Sigmoid colon (tissue), 7 donors: ENCODE data around the gene ANKZF1. TPM values are rescaled to one million over a fixed set of nuclear protein-coding genes. Genes with fewer than 3 reads are reported as not detected.
A peak's percentile ranks its signal among the peaks of the same experiment; 100 is the strongest.

ENCODE experiments used
- DNase-seq: peaks from one replicate; pipeline ENCODE4 v3.0.0-alpha.2; 2019
- H3K27ac ChIP-seq, 4 donors: fragments of 200-600 bp; sonication (generic); one replicate each; pipeline ENCODE4 v1.5.1; 2016 to 2019; ENCODE audit warnings: mild to moderate bottlenecking in 1 of 4
- H3K27me3 ChIP-seq, 3 donors: fragments of 200-600 bp; sonication (generic); one replicate each; pipeline ENCODE4 v1.5.1; 2019; ENCODE audit warnings: mild to moderate bottlenecking in 1 of 3
- H3K36me3 ChIP-seq, 4 donors: fragments of 200-600 bp; sonication (generic); one replicate each; pipeline ENCODE4 v1.5.1; 2016 to 2019
- H3K4me1 ChIP-seq, 4 donors: fragments of 200-600 bp; sonication (generic); one replicate each; pipeline ENCODE4 v1.5.1; 2017 to 2019
- H3K4me3 ChIP-seq, 4 donors: fragments of 200-600 bp; sonication (generic); one replicate each; pipeline ENCODE4 v1.5.1; 2017 to 2019; ENCODE audit warnings: mild to moderate bottlenecking in 2 of 4, moderate library complexity in 1 of 4
- H3K9me3 ChIP-seq, 4 donors: fragments of 200-600 bp in 3 of 4; sonication (generic) in 3 of 4; one replicate each; pipeline versions ENCODE4 v1.5.1 to v1.6.1; 2013 to 2019
- EP300 ChIP-seq, 4 donors: sonication (generic); formaldehyde crosslinking; IDR thresholded peaks; one replicate each; pipeline ENCODE4 v1.6.1; 2017; ENCODE audit warnings: antibody characterized with exemption in 4 of 4
- POLR2A ChIP-seq, 2 donors: fragments of 450-650 bp; IDR thresholded peaks; one replicate each; pipeline ENCODE4 v1.6.1; 2016; ENCODE audit warnings: antibody characterized with exemption in 2 of 2, mild to moderate bottlenecking in 2 of 2, moderate library complexity in 2 of 2
- POLR2AphosphoS5 ChIP-seq, 4 donors: sonication (generic); formaldehyde crosslinking; IDR thresholded peaks; one replicate each; pipeline ENCODE4 v1.6.1; 2017; ENCODE audit warnings: antibody characterized with exemption in 4 of 4
- WGBS, 2 donors: extraction: QIAGEN DNeasy Blood & Tissue Kit; methylation state at CpG; one replicate each; pipeline ENCODE4 v1.1.7; 2013; 5-methylcytosine and 5-hydroxymethylcytosine counted together
- intact Hi-C: fragments of 100-400 bp; cut with DNase I; formaldehyde crosslinking; loops from one replicate; pipeline ENCODE4 v1.15.1; 2023
- polyA plus RNA-seq, 3 donors: library from polyadenylated mRNA; stranded (reverse); fragments of 200-250 nt; gene quantifications; one replicate each; pipeline ENCODE4 v1.2.3, GENCODE V29; 2013
- total RNA-seq, 4 donors: library from RNA; depleted of rRNA; stranded (reverse); fragments of >200 nt; gene quantifications; one replicate each; pipeline ENCODE4 v1.1.0, GENCODE V29; 2016
- TF ChIP-seq, protein P1 (sequence below), 4 experiments: fragments of 450-650 bp in 3 of 4; fragments of 200-600 bp in 1 of 4; IDR thresholded peaks; one replicate each; pipeline ENCODE4 v1.5.1; 2016 to 2019; ENCODE audit warnings: antibody characterized with exemption in 4 of 4, mild to moderate bottlenecking in 3 of 4, moderate library complexity in 2 of 4
- donor health status: healthy with polysubstance abuse.
- donor health status: Bipolar disorder and iron deficiency.
- donor health status: healthy.

The ANKZF1 gene
- total and polyA plus RNA-seq, 7 donors: 9.0 to 52.6 (median 36.9) TPM

DNA sequence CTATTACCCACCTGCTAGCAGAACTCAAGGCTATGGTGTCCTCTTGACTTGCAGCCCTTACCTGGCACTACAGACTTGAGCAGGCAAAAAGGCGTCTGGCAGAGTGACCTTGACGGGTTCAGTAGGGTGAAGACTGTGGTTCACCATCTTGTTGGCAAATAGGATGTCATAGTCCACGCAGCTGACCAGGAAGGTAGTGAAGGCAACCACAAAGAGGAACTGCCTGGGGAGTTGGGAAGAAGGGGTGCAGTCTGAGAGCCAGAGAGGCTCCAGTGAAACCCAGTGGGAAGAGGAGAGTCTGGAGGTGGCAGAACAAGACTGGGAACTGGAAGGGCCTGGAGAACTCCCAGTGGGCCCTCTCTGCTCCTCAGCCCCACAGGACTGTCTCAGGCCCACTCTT, 4.3 kb upstream of the ANKZF1 start:
- intact Hi-C loops: loop anchor here (10.0 kb wide), 1 partner anchor 159 kb away; the partner anchor contains the start of gene DNPEP
- Histone ChIP-seq H3K9me3 (no peaks in the 10 kb centered on the region), H3K27me3 (no peaks in the 10 kb centered on the region), H3K4me3 (no peak overlapping the region), H3K4me1 (peaks cover 0 to 24% (median 20%) of the 10 kb centered on the region in 4 donors), H3K27ac (no peak overlapping the region), H3K36me3 (peaks cover 53 to 69% (median 56%) of the 10 kb centered on the region in 4 donors)
- WGBS, 2 donors: 78 to 86% methylated on average over 3 of the region's 3 CpGs
- TF ChIP-seq, protein P1, sequence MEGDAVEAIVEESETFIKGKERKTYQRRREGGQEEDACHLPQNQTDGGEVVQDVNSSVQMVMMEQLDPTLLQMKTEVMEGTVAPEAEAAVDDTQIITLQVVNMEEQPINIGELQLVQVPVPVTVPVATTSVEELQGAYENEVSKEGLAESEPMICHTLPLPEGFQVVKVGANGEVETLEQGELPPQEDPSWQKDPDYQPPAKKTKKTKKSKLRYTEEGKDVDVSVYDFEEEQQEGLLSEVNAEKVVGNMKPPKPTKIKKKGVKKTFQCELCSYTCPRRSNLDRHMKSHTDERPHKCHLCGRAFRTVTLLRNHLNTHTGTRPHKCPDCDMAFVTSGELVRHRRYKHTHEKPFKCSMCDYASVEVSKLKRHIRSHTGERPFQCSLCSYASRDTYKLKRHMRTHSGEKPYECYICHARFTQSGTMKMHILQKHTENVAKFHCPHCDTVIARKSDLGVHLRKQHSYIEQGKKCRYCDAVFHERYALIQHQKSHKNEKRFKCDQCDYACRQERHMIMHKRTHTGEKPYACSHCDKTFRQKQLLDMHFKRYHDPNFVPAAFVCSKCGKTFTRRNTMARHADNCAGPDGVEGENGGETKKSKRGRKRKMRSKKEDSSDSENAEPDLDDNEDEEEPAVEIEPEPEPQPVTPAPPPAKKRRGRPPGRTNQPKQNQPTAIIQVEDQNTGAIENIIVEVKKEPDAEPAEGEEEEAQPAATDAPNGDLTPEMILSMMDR (IDR thresholded peaks at IDR 0.05): no peak
- TF ChIP-seq EP300 (IDR thresholded peaks at IDR 0.05) (no peak), POLR2A (IDR thresholded peaks at IDR 0.05) (no peak), POLR2AphosphoS5 (IDR thresholded peaks at IDR 0.05) (no peak)
- DNase-seq: no peak

DNA sequence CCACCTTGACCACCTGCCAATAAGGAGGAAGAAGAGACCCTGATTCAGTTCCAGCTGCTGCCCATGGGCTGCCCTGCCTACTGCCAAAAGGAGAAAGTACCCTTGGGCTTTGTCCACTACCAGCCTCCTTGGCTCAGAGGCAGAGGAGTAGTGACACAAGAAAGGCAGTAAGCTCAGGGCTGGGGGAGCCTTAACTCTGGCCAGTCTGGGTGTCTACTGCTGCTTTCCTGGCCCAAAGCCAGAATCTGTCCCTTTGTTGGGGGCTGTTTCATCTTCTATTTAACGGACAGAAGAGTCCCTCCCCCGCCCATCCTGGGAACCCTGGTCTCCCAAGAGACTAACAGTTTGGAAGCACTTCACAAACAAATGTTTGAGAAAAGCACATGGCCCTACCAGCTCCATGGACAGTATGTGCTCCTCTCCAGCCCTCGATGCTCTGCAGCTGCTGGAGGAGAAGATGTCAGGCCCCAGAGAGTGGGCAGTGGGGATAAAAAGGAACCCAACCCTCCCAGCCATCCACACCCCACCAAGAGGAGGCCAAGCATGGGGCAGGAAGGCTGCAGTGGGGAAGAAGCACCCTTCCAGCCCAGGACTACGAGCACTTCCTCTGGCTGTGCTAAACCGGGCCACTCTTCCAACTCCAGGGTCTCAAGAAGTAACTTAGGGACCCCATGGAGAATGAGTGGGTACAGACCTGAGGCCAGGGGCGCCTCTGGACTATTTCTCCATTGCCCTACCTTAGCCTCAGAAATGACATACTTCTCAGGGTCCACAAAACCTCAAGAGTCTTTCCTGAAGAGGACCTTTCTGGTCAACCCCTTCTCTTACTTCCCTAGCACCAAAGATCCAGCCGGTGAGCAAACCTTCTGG, 1.3 kb upstream of the ANKZF1 start:
- Histone ChIP-seq H3K4me1 (peaks cover 0 to 35% (median 31%) of the 10 kb centered on the region in 4 donors), H3K4me3 (peak overlapping the region; percentile 57 to 79 (median 68)), H3K9me3 (no peaks in the 10 kb centered on the region), H3K27me3 (no peaks in the 10 kb centered on the region), H3K36me3 (peaks cover 36 to 53% (median 41%) of the 10 kb centered on the region in 4 donors), H3K27ac (peak overlapping the region; percentile 89 to 94 (median 94))
- no peak for DNase-seq
- WGBS, 2 donors: 42 to 52% methylated on average over 7 of the region's 7 CpGs
- TF ChIP-seq POLR2AphosphoS5 (IDR thresholded peaks at IDR 0.05) (no peak), EP300 (IDR thresholded peaks at IDR 0.05) (no peak), POLR2A (IDR thresholded peaks at IDR 0.05) (no peak)
- TF ChIP-seq, protein P1 (IDR thresholded peaks at IDR 0.05): no peak
- intact Hi-C loops: loop anchor here (10.0 kb wide), 1 partner anchor 157 kb away; the partner anchor contains the start of gene DNPEP

DNA sequence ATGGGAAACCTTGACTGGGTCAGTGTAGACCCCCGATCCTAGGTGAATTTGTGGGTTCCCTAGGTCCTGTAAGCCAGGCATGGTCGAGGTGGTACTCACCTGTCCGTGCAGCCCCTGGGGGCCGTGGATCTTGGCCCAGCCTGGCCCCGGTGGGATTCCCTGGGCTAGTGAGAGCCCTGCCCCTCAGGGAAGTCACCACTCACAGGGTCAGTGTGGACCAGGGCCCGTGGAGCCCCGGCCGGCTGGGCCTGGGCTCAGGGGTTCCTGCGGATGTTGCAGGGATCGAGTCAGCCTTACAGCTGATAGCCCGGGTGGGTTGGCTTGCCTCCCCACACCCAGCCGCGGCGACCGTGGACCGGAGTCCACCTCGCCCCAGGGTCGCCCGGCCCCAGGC, 698 bp upstream of the ANKZF1 start:
- Histone ChIP-seq H3K4me1 (peaks cover 0 to 35% (median 31%) of the 10 kb centered on the region in 4 donors), H3K27ac (peak overlapping the region; percentile 89 to 94 (median 94)), H3K36me3 (peaks cover 36 to 53% (median 41%) of the 10 kb centered on the region in 4 donors), H3K9me3 (no peaks in the 10 kb centered on the region), H3K27me3 (no peaks in the 10 kb centered on the region), H3K4me3 (peak overlapping the region; percentile 57 to 79 (median 68))
- TF ChIP-seq POLR2AphosphoS5 (IDR thresholded peaks at IDR 0.05): no peak
- TF ChIP-seq, protein P1 (IDR thresholded peaks at IDR 0.05): no peak
- no peak for TF ChIP-seq EP300 (IDR thresholded peaks at IDR 0.05)
- no peak for TF ChIP-seq POLR2A (IDR thresholded peaks at IDR 0.05)
- 0 to 2% methylated on average over 19 of the region's 19 CpGs for WGBS, 2 donors
- peak; percentile 78 for DNase-seq
- intact Hi-C loops: loop anchor here (1.0 to 10.0 kb wide), 3 partner anchors 10 to 156 kb away; partner anchors contain the start of genes DNPEP and RETREG2

DNA sequence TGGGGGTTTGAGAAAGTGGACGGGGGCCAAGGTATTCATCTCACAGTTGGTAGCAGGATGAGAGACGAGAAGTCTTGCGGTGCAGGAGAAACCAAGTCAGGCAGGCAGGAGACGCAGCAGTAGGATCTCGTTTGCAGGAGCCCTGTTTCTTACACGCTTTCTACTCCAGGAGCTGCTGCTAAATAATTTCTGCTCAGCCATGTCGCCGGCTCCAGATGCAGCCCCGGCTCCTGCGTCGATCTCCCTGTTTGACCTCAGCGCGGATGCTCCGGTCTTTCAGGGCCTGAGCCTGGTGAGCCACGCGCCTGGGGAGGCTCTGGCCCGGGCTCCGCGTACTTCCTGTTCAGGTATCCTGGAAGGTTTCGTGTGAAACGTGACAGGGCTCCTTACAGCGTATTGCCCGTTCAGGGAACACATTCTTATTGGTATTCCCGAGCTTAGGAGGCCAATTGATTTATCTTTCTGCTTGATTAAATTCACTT, 494 bp downstream of the ANKZF1 start:
- 0 to 1% methylated on average over 24 of the region's 24 CpGs for WGBS, 2 donors
- intact Hi-C loops: loop anchor here (2.0 kb wide), 1 partner anchor 15 kb away; the partner anchor contains the start of genes GLB1L and STK16

More for the DNA sequence above, 494 bp downstream of the ANKZF1 start:
- TF ChIP-seq POLR2A (IDR thresholded peaks at IDR 0.05) (no peak), POLR2AphosphoS5 (IDR thresholded peaks at IDR 0.05) (peak in 2 of 4 donors; percentile 8), EP300 (IDR thresholded peaks at IDR 0.05) (no peak)
- TF ChIP-seq, protein P1 (IDR thresholded peaks at IDR 0.05): no peak
- Histone ChIP-seq H3K9me3 (no peaks in the 10 kb centered on the region), H3K36me3 (peaks cover 35 to 53% (median 41%) of the 10 kb centered on the region in 4 donors), H3K27ac (peak overlapping the region; percentile 89 to 94 (median 94)), H3K4me3 (peak overlapping the region; percentile 57 to 79 (median 68)), H3K27me3 (no peaks in the 10 kb centered on the region), H3K4me1 (peaks cover 0 to 35% (median 31%) of the 10 kb centered on the region in 4 donors)
- peak; percentile 80 for DNase-seq
